Measurements from ENCODE around the gene IGFLR1.
"Not testable (repeated sequence)": the region's sequence is repeated elsewhere in the genome, so short reads cannot be mapped to it uniquely, and the experiment has no call there.

The IGFLR1 gene

DNA sequence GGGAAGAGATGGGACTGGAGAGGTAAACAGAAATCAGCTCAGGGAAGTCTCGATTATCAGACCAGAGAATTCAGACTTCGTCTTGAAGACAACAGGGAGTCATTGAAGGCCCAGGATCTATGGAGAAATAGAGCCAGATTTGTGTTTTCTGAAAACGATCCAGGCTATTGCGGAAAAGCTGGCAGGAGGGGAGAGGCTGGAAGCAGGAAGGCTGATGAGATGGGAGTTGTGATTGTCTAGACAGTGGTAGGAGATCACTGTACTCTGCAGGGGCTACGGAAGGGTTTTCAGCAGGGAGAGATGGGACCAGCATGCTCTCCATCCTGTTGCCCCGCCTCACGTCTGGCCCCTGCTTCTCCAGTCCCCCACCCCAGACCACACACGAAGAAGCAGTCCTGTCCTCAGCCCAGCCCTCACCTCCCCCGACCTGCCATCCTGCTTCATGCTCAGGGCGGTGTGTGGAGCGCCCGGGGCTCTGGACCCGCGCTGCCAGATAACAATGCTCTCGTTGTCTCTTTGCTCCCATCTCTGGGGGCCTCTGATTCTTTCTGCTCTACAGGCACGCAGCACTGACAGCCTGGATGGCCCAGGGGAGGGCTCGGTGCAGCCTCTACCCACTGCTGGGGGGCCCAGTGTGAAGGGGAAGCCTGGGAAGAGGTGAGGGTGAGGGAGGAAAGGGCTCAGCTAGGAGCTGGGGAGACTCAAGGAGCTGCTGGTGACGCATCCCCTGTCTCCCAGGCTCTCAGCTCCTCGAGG lies 35.0 kb upstream of the IGFLR1 start:
- DNase-seq, result no peak

DNA sequence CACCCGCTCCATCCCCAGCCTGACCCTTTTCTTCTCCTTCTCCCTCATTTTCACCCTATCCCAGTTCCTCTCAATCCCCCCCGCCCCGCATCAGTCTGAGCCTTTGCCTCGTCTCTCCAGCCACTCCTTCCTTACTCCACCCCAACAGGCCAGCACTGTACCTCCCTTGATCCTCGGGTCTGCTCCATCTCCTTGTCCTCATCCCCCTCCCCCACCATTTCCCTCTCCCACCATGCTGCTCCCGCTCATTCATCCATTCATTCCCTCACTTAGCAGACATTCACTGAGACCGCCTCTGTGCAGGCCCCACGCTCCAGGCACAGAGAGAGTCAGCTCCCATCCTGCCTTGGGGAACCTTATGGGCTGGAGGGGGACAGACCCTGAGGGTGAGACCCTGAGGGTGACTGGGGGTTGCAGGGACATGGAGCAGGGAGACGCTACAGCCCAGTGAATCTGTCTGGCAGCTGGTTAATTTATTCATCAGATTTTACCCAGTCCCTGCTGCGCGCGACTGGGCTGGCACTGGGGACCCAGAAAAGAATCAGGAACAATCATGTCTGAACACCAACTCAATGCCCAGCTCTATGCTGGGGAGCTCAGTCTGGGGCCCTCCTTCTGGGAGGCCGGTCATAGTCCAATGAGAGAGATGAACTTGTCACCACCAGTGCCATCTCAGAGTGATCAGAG lies 34.0 kb upstream of the IGFLR1 start:
- DNase-seq, result no peak

GRCh38 chr19:35775298-35776101 lies 33.2 kb upstream of the IGFLR1 start, which contains the start of gene ARHGAP33:
Gene ARHGAP33, plus strand, starts transcription at chr19:35775564. Its CDS starts 95 bp downstream, at chr19:35775659.
- peak; percentile 98 for DNase-seq

GRCh38 chr19:35775046-35775297 lies 32.7 kb upstream of the IGFLR1 start:
- no peak for DNase-seq

- DNase-seq, result no peak
These were observed 32.2 kb upstream of the IGFLR1 start for GRCh38 chr19:35774274-35775045.

DNA sequence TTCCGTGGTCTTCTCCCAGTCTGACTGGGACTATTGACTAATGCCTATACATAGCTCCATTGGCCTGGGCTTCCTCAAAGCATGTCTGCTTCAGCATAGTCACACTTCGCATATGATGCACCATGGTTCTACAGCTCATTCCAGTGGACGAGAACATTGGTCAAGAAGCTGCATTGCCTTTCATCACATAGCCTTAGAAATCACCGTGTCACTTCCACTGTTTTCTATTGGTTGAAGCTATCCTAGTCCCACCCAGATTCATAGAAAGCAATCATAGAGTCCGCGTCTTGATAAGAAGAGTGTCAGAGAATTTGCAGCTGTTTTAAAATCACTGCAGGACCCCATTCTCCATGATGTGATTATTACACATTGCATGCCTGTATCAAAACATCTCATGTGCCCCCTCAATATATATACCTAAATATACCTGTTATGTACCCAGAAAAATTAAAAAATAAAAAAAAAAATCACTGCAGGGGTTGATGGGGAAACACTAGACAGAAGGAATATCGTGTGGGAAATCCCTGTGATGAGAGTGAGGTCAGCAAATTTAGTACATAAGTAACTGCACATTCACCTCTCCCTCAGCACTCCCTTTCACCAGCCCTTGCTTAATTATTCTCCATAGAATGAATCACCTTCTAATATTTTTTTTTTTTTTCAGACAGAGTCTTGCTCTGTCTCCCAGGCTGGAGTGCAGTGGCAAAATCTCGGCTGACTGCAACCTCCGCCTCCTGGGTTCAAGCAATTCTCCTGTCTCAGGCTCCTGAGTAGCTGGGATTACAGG lies 31.0 kb upstream of the IGFLR1 start:
- no peak for DNase-seq

DNA sequence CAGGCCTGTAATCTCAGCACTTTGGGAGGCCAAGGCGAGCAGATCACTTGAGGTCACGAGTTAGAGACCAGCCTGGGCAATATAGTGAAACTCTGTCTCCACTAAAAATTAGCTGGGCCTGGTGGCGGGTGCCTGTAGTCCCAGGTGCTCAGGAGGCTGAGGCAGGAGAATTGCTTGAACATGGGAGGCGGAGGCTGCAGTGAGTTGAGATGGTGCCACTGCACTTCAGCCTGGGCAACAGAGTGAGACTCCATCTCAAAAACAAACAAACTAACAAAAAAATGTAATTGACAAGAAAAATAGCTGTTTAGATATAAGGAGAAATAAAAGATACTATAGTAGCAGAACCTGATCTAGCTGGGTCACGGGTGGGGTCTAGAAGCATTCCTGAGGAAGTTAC lies 30.1 kb upstream of the IGFLR1 start:
- DNase-seq, result not testable (repeated sequence)

- no peak for DNase-seq
These were observed 25.8 kb upstream of the IGFLR1 start for GRCh38 chr19:35768082-35768421.

- no peak for DNase-seq
These were observed 25.2 kb upstream of the IGFLR1 start for GRCh38 chr19:35767288-35768081.

DNA sequence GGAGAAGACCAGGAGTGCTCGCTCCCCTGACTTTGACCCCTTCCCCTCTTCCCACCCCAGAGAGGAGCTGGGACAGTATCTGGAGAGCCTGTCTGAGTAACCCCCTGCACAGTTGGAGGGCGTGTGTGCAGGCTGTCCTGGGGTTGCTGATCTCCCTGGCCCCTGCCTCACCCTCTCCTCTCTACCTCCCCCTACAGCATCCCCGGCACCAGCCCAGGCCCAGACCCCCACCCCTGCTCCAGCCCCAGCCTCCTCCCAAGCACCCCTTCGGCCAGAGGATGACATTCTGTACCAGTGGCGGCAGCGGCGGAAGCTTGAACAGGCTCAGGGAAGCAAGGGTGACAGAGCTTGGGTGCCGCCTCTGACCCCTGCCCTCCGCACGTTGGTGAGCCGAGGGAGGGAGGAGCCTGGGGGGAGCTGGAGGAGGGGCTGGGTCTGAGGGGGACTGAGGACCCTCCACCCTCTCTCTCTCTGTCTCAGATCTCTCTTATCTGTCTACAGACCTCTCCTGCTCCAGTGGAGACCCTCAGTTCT lies 24.4 kb upstream of the IGFLR1 start:
- no peak for DNase-seq

DNA sequence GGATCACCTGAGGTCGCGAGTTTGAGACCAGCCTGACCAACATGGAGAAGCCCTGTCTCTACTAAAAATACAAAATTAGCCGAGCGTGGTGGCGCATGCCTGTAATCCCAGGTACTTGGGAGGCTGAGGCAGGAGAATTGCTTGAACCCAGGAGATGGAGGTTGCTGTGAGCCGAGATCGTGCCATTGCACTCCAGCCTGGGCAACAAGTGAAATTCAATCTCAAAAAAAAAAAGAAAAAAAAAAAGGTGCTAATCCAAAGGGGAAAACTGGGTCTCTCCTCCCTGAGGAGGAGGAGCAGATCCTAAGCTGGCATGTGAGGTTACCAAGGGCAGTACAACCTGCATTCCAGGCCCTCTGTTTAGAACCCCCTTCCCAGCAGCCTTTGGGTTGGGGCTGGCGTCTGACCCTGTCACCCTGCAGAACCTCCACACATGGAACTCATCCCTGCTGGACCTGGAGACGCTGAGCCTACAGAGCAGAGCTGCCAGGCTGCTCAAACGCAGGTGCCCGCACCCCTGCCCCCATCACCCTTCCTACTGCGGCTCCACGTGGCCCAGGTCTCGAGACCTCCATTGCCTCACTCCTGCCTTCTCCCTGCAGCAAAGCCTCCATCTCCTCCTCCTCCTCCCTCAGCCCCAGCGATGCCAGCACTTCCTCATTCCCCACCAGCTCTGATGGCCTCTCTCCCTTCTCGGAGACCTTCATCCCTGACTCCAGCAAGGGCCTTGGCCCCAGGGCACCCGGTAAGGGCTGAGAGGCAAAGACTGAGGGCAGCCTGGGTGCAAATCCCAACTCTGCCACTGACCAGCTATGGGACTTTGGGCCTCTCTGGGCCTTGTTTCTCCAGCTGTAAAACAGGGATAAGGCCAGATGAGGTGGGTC lies 22.4 kb upstream of the IGFLR1 start:
- no peak for DNase-seq

GRCh38 chr19:35760711-35761349 lies 18.6 kb upstream of the IGFLR1 start:
- DNase-seq, result no peak

DNA sequence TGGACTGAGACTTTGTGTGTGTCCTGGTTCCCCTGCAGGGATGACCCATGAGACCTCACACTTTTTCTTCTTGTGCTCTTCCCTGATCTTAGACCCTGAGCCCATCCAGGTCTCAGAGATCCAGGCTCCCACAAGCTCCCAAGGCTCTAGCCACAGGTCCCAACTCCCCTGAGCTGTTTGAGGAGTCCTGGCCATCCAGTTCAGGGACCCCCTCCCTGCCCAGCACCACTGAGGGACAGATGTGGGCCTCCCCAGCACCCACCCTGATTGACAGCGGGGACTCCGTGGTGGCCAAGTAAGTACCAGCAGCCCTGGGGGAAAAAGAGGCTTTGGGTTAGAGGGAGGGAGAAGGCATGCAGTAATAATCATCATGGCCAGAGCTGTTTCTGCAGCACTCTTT lies 17.4 kb upstream of the IGFLR1 start:
- no peak for DNase-seq

DNA sequence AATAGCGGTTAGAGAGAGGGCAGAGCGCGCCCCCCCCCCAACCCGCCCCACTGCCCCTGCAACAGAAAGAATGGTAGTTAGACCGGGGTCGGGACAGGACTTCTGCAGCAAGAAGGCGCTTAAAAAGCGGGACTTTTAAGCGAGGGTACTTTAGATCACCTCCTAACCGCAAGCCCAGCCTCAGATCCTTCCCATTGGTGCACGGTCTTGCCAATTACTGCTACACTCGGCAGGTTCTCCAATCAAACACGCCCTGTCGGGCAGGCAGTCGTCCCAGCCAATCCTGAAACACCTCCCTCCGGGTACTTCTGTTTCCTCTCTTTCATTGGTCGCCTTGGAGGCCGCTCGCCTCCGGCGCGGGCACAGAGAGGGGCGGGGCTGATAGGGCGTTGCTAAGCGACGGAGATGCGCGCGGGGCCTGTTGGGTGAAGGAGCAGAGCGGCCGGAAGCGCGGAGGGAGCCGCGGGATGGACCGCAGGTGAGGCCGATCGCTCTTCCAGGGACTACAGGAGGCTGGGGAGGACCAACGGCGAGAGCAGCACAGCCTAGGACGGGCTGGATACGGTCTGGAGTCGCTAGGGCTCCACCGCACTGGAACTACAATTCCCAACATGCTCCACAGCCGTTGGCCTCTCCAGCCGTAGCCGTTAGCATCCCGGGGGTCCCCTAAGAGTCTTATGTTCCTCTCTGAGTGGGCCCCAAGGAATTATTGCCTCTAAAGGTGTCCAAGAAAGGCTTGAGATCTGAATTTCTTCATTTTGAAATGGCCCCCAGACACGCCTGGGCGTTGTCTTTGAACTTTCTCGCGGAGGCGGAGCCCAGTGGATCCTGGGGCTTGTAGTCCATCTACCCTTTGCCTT lies 15.7 kb upstream of the IGFLR1 start, which contains the start of gene PROSER3:
PROSER3 (plus strand) TSS at position 428 of the 860 bp plus-strand sequence; CDS start at position 468, 40 bp downstream.
- peak; percentile 96 for DNase-seq

GRCh38 chr19:35757231-35757748 lies 15.0 kb upstream of the IGFLR1 start:
- no peak for DNase-seq

GRCh38 chr19:35756377-35757230 lies 14.4 kb upstream of the IGFLR1 start, which contains the start of gene HSPB6:
Gene HSPB6, minus strand, starts transcription at chr19:35757029. Its CDS starts 21 bp downstream, at chr19:35757008.
- DNase-seq, result no peak

Measured in stimulated activated CD4-positive, alpha-beta T cell treated with anti-CD3 and anti-CD28 coated beads, Interleukin-12 subunit alpha, Interleukin-12 subunit beta, amount 100 ng/mL, for 4 hours (primary cell).